Posterior vena cava (tissue), 2 donors: Measurements from ENCODE around the gene NUDT13. TPM values are rescaled to one million over a fixed set of nuclear protein-coding genes. Genes with fewer than 3 reads are reported as not detected.
"Not testable (repeated sequence)": the region's sequence is repeated elsewhere in the genome, so short reads cannot be mapped to it uniquely, and the experiment has no call there.

Experiments used
- DNase-seq: peaks from one replicate; pipeline ENCODE4 v3.0.0-alpha.2; 2020; ENCODE audit warnings: low spot score
- intact Hi-C, 2 donors: fragments of 100-400 bp; cut with DNase I; formaldehyde crosslinking; loops; one replicate each; pipeline versions ENCODE4 v1.14.1 to v1.14.2; 2022 to 2023
- total RNA-seq, 2 donors: library from RNA; stranded (reverse); fragmentation: NEBNext Ultra II Directional; extraction: Animal tissue kit (Norgen Biotek cat#: 25700); gene quantifications; one replicate each; pipeline ENCODE4 v1.2.1, GENCODE V29; 2021
- donor health status: DM: yes; HTN: yes; CAD: no.
- donor health status: DM: yes; HTN: yes; CAD: no.

Gene NUDT13
- total RNA-seq, 2 donors from 2014 or later: 2.0 to 2.1 TPM

DNA sequence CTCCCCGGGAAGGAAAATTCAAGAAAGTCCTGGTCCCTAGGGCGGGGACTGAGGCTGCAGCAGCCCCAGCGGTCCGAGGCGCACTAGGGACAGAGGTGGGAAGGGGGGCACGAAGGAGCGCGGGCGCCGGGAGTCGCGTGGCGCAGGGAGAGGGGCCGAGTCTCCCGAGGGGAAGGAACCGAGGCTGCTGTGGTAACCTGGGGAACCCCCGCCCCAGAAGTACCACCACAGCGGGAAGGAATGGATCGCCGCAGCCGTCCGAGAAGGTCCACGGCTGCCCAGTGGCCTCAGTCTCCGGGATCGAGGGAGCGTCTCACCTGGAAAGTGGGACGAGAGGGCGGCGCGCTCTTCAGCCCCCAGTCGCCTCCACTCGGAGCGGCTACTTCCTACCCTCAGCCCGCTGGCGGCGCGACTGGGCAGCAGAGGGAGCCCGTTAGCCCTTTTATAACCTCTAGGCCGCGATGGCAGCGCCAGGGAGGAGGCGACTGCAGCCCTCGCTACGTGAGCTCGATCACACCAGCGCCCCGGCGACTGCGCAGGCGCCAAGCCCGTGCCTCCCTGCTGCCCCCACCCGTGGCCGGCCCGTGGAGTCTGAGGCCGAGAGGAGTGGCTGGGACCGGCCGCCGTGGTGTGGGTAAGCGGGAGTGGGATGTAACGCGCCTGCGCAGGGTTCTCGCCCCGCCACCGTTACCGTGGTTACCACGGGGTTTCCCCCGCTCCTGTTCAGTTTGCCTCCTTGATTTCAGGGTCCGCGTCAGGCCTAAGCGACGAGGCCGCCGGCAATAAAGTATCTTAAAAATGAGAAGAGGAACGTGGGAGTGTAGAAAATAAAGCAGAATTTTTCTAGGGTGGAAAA, 13.6 kb upstream of the NUDT13 start, which contains the start of gene P4HA1:
Gene P4HA1 (minus strand): TSS at position 418 of the 856 bp plus-strand sequence. CDS start 21,983 bp downstream, outside the sequence.
- intact Hi-C loops: loop anchor here in 1 of 2 donors (10.0 kb wide), 1 partner anchor 58 kb away; no protein-coding TSS in a partner anchor
- peak; percentile 100 for DNase-seq

DNA sequence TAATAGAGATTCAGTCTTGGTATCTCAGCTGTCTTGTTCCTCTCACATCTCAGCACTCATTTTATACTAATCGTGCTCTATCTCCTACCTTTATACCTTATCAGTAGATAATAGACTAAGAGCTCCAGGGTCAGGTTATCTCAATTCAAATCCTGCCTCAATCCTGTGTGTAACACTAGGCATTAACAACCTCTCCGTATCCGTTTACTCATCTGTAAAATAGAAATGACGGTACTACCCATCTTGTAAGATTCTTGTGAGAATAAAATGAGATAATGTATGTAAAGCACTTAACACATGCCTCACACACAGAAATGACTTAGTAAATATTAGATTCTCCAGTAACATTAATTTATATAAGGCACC, 13.0 kb upstream of the NUDT13 start:
- intact Hi-C loops: loop anchor here in 1 of 2 donors (10.0 kb wide), 1 partner anchor 58 kb away; no protein-coding TSS in a partner anchor
- DNase-seq: no peak

DNA sequence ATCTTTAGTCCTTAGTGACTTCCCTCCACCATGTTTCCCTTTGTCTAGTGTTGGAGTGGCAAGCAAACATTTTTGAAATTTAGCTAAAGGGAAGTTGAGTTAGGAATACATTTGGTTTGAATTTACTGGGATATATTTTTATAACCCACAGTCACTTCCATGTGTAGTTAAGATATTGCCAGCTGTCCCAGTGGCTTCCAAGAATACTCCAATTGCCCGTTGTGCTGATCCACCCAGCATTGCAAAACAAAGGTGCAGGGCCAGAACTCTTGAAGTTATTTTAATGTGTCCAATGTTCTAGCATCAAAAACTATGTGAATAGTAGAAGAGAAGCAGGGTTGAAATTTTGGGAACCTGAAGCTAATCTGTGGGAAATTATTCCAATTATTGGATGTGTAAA, 11.1 kb upstream of the NUDT13 start:
- intact Hi-C loops: loop anchor here in 1 of 2 donors (10.0 kb wide), 1 partner anchor 56 kb away; no protein-coding TSS in a partner anchor
- no peak for DNase-seq

DNA sequence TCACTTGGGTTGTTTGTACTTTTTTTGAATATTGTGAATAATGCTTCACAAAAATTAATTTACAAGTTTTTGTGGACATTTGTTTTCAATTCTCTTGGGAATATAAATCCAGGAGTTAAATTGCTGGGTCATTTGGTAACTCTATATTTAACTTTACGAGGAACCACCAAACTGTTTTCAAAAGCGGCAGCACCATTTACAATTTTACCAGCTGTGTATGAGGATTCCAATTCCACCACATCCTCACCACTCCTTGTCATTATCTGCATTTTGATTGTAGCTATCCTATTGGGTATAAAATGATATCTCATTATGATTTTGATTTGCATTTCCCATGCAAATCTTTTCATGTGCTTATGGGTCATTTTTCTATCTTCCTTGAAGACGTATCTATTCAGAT, 4.0 kb upstream of the NUDT13 start:
- intact Hi-C loops: no loop called here
- DNase-seq: no peak

DNA sequence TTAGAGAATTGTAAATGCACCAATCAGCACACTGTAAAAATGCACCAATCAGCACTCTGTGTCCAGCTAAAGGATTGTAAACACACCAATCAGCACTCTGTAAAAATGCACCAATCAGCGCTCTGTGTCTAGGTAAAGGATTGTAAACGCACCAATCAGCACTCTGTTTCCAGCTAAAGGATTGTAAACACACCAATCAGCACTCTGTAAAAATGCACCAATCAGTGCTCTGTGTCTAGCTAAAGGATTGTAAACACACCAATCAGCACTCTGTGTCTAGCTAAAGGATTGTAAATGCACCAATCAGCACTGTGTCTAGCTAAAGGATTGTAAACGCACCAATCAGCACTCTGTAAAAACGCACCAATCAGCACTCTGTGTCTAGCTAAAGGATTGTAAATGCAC, 1.0 kb upstream of the NUDT13 start:
- DNase-seq, intact Hi-C loops: not testable (repeated sequence)

DNA sequence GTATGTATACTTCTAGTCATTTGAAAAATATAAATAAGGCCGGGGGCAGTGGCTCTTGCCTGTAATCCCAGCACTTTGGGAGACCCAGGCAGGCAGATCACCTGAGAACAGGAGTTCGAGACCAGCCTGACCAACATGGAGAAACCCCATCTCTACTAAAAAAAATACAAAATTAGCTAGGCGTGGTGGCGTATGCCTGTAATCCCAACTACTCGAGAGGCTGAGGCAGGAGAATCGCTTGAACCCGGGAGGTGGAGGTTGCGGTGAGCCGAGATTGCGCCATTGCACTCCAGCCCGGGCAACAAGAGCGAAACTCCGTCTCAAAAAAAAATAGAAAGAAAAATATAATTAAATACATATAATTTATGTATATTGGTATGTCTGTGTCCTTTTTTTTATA, 1.8 kb downstream of the NUDT13 start:
- DNase-seq, intact Hi-C loops: not testable (repeated sequence)

DNA sequence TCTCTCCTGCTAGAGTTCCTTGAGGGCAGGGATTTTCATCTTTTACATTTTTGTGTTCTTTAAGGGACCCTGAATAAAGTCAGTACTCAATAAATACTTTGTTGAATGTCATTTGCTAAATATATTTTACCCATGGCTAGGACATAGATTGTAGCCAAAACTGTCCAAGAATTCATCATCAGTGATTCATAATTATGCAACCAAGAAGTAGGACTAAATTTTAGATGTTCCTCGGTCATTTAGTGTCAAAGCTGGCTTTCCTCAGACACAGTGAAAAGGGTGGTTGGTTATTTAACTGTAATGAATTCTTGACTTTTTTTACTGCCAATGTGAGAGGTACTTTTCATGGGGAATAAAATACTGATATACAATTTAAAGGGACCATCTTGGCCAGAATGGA, 3.3 kb downstream of the NUDT13 start:
- intact Hi-C loops: no loop called here

DNA sequence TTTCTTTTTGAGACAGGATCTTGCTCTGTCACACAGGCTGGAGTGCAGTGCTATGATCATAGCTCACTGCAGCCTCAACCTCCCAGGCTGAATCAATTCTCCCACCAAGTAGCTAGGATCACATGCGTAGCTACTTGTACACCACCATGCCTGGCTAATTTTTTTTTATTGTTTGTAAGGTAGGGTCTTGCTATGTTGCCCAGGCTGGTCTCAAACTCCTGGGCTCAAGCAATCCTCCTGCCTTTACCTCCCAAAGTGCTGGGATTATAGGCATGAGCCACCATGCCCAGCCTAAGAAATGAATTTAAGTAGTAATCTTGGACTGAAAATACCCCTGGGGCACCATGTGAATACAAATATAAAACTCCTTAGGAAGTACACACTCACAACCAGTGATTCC, 5.8 kb downstream of the NUDT13 start:
- no peak for DNase-seq
- intact Hi-C loops: no loop called here

More for the DNA sequence above, 3.3 kb downstream of the NUDT13 start:
- DNase-seq: no peak

DNA sequence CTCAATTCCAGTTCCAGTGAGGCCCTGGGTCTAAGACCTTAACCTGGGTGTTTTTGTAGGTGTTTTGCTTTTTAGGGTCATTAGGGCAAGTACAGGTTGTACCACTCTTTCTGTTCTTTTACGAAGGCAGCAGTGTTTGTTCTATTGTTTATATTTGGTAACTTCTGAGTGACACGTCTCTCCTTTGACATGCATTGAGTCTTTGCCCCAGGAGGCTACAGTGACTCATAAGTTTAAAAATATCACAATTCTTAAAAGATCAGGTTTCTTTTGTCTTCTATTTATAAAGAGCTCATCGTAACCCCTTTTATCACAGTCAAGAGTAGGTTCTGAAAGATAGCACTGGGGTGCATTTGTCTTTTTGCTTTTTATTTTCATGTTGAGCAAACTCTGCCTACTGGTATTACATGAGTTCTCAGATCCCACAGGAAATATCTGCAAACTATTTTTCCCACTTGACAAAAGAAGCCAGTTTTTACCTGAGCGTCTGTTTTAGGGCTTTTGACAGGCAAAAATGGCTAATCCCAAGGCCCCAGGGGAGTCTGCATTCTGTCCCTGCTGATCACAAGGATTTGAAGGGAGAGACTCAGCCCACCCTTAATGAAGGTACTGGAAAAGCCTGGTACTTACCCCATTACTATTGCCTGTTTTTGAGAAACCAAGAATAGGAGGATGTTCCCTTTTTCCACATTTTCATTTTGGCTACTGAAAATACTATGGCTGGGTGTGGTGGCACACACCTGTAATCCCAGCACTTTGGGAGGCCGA, 7.9 kb downstream of the NUDT13 start:
- intact Hi-C loops: no loop called here
- DNase-seq: no peak

DNA sequence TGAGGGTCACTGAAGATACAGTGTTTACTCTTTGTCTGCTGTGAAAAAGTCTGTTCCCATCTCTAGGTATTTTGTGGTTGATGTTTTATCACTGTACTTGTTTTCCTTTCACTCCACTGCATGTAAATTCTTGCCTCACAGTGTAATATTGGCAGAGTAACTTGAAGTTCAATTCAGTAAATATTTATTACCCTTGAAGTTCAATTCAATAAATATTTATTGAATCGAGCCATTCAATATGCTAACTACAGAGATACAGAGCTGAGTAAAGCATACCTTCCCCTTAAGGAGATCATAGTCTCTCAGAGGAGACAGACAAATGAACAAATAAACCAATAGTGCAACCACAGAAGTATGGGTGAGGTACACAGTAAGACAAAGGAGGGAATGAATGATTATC, 9.2 kb downstream of the NUDT13 start:
- DNase-seq: no peak
- intact Hi-C loops: no loop called here

DNA sequence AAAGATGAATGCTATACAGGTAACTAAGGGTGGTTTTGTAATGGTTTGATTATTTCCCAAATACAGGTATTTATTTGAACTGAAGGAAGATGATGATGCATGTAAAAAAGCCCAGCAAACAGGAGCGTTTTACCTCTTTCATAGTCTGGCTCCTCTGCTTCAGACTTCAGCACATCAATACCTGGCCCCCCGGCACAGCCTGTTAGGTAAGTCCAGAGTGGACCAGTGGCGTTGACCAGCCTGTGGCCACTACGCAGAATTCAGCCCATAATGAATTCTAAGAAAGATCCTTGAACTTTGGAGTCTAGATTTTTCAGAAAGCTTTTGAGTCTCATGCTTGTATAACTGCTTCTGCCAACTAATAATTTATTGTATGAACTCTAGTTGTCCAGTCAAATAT, 9.7 kb downstream of the NUDT13 start:
- intact Hi-C loops: loop anchor here in 1 of 2 donors (5.0 kb wide), 1 partner anchor 303 kb away; no protein-coding TSS in a partner anchor
- DNase-seq: no peak

DNA sequence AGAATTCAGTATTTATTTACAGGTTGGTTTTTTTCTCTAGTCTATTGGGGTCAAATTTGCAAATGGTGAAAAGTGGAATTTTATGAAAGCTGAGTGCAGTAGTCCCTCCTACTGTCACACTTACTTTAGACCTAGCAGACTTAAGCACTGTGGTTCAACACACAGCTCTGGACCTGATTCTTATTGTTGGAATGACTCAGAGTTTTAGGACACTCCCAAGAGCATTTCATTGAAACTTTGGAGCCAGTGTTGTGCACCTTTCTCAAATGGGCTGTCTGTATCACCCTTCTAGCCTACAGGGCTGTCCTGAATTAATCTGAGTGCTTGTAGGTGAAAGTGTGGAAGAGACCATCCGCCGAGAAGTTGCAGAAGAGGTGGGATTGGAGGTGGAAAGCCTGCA, 16.1 kb downstream of the NUDT13 start:
- intact Hi-C loops: no loop called here
- no peak for DNase-seq

DNA sequence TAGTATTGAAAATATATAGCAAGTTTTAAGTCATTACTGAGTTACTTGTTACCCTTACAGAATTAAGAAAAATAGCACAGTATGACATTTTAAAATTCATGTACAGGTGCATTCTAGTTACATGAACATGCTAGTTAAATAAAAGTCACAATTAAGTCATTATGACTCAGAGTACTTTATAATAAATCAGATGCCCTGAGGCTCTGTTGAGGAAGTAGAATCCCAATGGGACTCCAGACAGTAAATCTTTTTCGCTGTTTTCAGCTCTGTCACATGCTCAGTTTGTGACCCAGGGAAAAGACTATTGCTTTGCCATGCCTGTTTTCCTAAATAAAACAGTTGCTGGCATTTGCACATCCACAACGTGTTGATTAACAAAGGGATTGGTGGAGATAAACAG, 21.0 kb downstream of the NUDT13 start:
- intact Hi-C loops: no loop called here

DNA sequence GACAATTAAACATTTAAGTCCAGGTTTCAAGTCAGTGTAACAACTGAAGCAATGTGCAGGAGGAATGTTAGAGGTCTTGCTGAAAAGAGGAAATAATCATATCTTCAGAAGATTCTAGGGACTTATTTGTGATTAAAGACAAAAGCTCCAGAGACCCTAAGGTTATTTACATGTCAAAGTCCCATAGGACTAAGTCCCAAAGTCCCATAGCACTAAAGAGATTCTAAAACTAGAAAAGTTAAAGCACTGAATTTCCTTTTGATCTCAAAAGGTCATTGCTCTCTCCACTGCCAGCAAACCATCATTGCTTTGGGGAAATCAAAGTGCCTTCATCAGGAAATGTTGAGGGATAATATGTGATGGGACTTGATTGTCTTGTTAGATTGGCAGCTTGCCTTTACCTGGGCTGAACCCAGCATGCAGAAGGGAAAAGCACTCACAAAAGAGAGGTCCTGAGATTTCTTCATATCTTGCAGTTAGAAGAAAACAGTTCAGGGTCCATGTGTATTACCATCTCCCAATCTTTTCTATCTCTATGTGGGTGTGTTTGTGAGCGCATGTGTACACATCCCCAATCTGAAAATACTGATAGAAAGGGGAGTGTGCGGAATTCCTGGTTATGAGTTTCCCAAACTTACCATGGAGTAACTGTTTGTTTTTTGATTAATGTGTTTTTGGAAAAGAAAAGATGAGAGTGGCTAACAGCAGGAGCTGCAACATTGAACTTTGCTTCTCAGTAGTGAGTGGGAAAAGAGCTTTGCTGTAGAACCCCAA, 21.8 kb downstream of the NUDT13 start:
- intact Hi-C loops: no loop called here
- DNase-seq: no peak

More for the DNA sequence above, 21.0 kb downstream of the NUDT13 start:
- DNase-seq: no peak

DNA sequence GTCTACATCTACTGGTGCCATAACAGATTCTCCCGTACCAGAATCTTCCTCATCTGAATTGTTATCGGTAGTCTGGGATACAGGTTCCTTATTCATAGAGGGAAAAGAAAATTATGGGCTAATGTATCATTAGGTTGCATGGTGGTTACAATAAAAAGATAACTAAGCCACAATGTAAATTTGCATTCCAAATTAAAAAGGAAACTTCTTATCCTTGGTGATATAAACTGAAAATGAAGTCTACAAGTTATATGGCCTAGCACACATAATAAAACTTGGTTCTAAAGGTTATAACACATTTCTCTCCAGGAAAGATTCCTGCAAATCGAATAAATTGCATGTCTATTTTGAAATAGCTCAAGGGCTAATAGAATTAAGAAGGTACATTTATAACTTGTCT, 24.5 kb downstream of the NUDT13 start:
- DNase-seq: no peak
- intact Hi-C loops: no loop called here

DNA sequence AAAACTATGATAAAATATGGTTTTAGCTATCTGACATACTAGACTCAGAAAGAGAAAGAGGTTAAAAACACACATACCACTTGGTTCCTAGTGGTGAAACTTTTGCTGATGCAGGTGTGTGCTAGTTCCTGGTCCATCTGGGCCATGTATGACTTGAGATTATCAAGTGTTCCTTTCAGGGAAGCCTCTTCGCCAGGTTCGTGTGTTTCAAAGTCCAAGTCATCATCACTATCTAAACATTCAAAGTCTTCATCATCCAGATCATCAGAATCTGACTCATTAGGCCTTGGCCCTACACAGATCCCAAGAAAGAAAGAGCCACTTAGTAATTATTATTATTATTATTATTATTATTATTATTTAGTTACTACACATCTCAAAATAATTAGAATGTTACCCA, 26.4 kb downstream of the NUDT13 start:
- no peak for DNase-seq
- intact Hi-C loops: no loop called here

DNA sequence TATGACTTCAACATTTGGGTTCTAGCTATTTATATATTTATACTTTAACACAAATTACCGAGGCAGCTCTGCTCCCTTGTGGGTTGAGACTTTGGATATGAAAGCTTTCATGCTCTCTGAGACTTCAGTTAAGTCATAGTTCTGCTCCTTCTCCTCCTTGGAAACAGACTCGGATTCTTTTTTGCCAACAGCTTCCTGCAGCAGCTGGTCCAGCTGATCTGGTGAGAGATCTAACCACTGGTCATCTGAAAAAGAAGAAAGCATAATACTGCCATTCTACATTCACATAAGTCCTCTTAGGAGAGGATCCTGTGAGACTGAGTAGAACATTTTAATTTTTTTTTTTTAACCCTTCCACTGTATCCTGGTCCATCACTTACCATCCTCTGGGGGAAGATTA, 29.0 kb downstream of the NUDT13 start:
- no peak for DNase-seq
- intact Hi-C loops: no loop called here

DNA sequence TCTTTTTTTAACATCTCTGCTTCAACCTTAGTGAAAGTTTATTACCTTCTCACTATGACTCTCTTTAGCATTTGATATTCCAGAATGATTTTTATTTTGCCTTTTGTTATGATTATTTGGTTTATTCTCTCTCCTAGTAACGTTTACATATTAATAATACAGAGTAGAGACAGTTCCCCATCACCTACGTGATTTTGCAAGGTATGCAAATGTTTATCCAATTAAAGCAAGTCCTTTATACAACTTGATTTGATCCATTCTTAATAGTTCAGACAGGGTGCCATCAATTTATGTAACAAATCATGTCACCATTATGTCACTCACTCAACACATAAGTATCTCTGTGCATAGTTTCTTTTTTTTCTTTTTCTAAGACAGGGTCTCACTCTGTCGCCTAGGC, 31.3 kb downstream of the NUDT13 start:
- DNase-seq: no peak
- intact Hi-C loops: no loop called here

DNA sequence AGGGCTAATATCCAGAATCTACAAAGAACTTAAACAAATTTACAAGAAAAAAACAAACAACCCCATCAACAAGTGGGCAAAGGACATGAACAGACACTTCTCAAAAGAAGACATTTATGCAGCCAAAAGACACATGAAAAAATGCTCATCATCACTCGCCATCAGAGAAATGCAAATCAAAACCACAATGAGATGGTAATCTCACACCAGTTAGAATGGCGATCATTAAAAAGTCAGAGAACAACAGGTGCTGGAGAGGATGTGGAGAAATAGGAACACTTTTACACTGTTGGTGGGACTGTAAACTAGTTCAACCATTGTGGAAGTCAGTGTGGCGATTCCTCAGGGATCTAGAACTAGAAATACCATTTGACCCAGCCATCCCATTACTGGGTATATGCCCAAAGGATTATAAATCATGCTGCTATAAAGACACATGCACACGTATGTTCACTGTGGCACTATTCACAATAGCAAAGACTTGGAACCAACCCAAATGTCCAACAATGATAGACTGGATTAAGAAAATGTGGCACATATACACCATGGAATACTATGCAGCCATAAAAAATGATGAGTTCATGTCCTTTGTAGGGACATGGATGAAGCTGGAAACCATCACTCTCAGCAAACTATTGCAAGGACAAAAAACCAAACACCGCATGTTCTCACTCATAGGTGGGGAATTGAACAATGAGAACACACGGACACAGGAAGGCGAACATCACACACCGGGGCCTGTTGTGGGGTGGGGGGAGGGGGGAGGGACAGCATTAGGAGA, 40.6 kb downstream of the NUDT13 start:
- intact Hi-C loops: loop anchor here in 1 of 2 donors (10.0 kb wide), 1 partner anchor 56 kb away; the partner anchor contains the start of gene P4HA1
- DNase-seq: not testable (repeated sequence)
